WTC11 (cell line): Measurements from ENCODE around the gene ZNF443.
"Not testable (repeated sequence)": the region's sequence is repeated elsewhere in the genome, so short reads cannot be mapped to it uniquely, and the experiment has no call there.

ENCODE experiments used
- ARID4B ChIP-seq: sonication (generic); formaldehyde crosslinking; IDR thresholded peaks from 2 replicates; pipeline ENCODE4 v1.8.0; 2023; ENCODE audit warnings: missing genetic modification reagents, mild to moderate bottlenecking, borderline replicate concordance
- CREB1 ChIP-seq: sonication (generic); formaldehyde crosslinking; IDR thresholded peaks from 2 replicates; pipeline ENCODE4 v1.8.0; 2023; ENCODE audit warnings: mild to moderate bottlenecking, missing genetic modification reagents
- CTCF ChIP-seq: fragments of 200-600 bp; IDR thresholded peaks from 2 replicates; pipeline ENCODE4 v1.8.0; 2022; ENCODE audit warnings: antibody characterized with exemption
- E2F1 ChIP-seq: sonication (generic); formaldehyde crosslinking; IDR thresholded peaks from 2 replicates; pipeline ENCODE4 v1.8.0; 2022; ENCODE audit warnings: mild to moderate bottlenecking, missing genetic modification reagents
- ETV6 ChIP-seq: sonication (generic); formaldehyde crosslinking; IDR thresholded peaks from 2 replicates; pipeline ENCODE4 v1.8.1; 2022; ENCODE audit warnings: mild to moderate bottlenecking, missing genetic modification reagents
- FOXJ3 ChIP-seq: sonication (generic); formaldehyde crosslinking; IDR thresholded peaks from 2 replicates; pipeline ENCODE4 v1.9.0; 2021; ENCODE audit warnings: missing genetic modification reagents, mild to moderate bottlenecking, borderline replicate concordance
- FOXP1 ChIP-seq: sonication (generic); formaldehyde crosslinking; IDR thresholded peaks from 2 replicates; pipeline ENCODE4 v1.8.0; 2022; ENCODE audit warnings: missing genetic modification reagents, mild to moderate bottlenecking, moderate library complexity, borderline replicate concordance
- OVOL2 ChIP-seq: fragments of 250-450 bp; sonication (Bioruptor Pico); IDR thresholded peaks from 2 replicates; pipeline ENCODE4 v1.9.0; 2021; ENCODE audit warnings: mild to moderate bottlenecking, borderline replicate concordance
- USF1 ChIP-seq: sonication (generic); formaldehyde crosslinking; IDR thresholded peaks from 2 replicates; pipeline ENCODE4 v1.8.0; 2022; ENCODE audit warnings: mild to moderate bottlenecking, missing genetic modification reagents
- ZBTB43 ChIP-seq: sonication (generic); formaldehyde crosslinking; IDR thresholded peaks from 2 replicates; pipeline ENCODE4 v1.8.1; 2023; ENCODE audit warnings: mild to moderate bottlenecking, missing genetic modification reagents
- ZNF281 ChIP-seq: sonication (generic); formaldehyde crosslinking; IDR thresholded peaks from 2 replicates; pipeline ENCODE4 v1.8.0; 2023; ENCODE audit warnings: mild to moderate bottlenecking, missing genetic modification reagents

- TF ChIP-seq CTCF; ZBTB43 (CRISPR knock-in tag); ETV6 (CRISPR knock-in tag); FOXJ3 (CRISPR knock-in tag); ZNF281 (CRISPR knock-in tag); FOXP1 (CRISPR knock-in tag); CREB1 (CRISPR knock-in tag); ARID4B (CRISPR knock-in tag); USF1 (CRISPR knock-in tag); E2F1 (CRISPR knock-in tag); OVOL2 (CRISPR knock-in tag): not testable (repeated sequence)
These were observed 45.5 kb upstream of the ZNF443 start for GRCh38 chr19:12486265-12486783.
